ENCODE measurements around the gene DRD4.

The DRD4 gene

DNA sequence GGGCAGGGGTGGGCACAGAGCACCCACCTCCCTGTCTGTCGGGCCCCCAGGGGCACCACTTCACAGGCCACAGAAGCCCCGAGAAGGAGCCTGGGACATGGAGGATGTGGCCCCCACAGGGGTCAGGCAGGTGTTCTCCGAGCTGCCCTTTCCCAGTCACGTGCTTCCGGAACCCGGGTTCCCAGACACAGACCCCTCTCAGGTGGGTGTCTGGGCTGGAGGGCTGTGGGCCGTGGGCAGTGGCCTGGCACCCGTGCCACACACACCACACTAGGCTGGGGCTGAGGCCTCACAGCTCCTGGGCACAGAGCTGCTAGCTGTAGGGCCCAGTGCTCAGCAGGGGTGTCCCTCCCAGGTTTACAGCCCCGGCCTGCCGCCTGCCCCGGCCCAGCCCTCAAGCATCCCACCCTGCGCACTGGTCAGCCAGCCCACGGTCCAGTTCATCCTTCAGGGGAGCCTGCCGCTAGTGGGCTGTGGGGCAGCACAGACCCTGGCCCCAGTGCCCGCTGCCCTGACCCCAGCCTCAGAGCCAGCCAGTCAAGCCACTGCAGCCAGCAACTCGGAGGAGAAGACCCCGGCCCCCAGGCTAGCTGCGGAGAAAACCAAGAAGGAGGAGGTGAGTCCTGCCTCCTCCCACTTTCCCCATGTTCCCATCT lies 26.8 kb upstream of the DRD4 start:
- DNase-seq = no peak

DNA sequence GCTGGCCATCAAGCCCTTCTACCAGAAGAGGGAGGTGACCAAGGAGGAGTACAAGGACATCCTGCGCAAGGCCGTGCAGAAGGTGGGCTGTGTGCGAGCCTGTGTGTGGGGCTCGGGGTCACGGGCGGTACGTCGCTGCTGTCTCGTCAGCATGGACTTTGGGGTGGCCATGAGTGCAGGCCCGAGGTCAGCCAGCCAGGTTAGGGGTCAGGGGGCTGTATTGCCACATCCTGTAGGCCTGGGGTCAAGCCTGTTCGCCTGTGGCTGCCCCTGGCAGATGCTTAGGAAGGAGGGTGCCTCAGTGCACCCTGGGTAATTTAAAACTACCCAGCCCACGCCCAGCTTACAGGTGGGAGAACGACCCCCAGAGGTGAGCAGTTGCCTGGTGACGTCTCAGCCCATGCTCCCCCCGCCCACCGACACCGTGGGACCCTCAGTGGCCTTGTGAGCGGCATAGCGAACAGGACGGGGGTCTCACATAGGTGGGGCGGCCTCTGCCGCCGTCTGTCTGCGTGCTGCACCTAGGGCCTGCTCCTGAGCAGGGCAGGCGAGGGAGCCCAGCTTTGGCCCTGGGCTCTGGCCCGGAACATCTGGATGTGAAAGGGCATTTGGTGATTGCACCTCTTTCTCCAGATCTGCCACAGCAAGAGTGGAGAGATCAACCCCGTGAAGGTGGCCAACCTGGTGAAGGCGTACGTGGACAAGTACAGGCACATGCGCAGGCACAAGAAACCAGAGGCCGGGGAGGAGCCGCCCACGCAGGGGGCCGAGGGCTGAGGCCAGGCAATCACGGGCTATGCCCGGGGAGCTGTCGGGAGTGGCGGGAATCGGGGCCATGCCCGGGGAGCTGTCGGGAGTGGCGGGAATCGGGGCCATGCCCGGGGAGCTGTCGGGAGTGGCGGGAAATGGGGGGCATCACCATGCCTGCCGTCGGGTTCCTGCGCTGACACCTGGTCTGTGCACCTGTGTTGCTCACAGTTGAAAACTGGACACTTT lies 25.8 kb upstream of the DRD4 start:
- DNase-seq = no peak

DNA sequence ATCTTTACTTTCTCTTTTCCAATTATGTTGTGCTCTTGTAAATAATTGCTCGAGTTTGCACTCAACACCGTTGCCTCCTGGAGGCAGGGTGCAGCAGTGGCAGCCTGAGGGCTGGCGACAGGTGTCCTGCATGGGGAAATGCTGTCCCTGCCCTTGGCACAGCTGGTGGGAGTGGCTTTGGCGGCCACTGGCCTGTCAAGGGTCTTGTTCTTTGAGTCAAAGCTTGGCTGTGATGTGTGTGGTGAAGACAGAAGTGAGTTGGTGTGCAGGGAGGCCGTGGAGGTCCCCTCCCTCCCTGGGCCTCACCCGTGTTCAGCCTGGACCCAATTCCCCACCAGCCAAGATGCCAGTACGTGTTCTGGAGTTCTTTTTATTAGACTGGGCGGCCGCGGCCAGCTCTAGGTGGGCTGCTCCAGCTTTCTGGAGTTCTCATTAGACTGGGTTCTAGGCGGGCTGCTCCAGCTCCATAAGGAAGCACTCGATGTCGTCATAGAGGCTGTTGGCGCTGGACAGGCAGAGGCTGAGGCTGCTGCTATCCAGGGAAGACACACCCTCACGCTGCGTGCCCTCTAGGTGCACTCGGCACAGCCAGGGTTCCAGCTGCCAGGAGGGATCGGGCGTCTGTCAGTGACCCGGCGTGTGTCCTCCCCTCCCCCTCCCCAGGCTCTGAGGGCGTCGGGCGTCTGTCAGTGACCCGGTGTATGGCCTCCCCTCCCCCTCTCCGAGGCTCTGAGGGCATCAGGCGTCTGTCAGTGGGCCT lies 24.7 kb upstream of the DRD4 start:
- no peak for DNase-seq

DNA sequence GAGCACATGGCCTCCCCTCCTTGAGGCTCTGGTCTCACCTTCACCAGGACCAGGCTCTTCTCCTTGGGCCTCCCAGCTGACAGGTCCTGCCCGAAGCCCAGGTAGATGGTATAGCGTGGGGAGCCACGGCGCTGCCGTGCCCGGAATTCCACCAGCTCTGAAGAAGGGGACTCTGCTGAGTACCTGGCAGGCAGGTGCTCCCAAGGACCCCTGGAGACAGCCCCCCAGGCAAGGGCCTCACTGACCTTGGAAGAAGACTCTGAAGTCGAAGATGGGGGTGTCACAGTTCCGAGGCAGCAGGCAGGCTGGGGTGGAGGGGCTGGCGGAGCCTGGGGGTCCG lies 24.1 kb upstream of the DRD4 start:
- no peak for DNase-seq

DNA sequence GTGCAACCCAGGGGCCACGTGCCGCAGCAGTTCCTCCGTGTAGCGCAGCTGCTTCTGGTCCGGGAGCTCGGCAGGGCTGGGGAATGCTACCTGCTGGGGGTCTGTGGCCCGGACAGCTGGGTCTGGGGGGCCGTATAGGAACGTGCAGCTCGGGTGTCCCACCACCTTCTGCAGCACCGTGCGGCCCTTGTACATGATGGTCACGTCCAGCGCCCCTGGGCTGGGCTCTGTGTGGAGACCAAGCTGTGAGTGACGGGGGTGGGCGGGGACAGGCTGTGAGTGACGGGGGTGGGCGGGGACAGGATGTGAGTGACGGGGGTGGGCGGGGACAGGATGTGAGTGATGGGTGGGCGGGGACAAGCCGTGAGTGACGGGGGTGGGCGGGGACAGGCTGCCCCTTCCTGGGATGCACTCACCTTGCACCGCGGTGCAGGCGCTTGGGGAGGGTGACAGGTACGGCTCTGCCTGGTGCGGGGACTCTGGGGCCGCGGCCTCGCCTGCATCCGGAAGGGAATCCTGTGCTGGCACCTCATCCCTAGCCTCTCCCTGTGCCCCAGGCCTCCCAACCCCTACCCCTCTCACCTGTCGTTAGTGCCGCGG lies 23.6 kb upstream of the DRD4 start:
- DNase-seq = peak; percentile 13 to 80

DNA sequence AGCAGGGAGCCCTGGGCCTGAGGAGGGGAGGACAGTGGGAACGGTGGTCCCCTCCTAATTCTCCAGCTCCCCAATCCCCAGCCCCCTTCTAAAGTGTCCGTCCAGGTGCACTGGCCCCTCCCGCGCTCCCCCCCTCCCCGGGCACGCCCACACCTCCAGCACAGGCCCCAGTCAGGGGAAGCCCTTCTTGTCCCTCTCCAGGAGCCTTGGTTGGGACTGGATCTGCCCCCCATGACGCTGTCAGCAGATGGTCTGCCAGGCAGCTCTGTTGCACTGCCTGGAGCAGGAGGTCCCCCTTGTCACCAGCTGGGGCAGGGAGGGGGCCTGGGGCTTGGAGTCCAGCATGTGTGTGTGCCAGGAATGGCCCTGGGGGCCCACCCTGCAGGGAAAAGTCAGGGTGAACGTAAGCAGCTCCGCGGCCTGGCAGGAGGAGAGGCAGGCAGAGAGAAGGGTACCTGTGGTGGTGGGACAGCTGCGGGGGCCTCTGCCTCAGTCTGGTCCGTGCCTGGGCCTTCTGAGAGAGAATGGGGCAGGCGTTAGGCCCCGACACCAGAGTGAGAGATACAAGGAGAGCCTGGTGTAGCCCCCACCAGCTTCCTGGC lies 22.9 kb upstream of the DRD4 start:
- no peak for DNase-seq

DNA sequence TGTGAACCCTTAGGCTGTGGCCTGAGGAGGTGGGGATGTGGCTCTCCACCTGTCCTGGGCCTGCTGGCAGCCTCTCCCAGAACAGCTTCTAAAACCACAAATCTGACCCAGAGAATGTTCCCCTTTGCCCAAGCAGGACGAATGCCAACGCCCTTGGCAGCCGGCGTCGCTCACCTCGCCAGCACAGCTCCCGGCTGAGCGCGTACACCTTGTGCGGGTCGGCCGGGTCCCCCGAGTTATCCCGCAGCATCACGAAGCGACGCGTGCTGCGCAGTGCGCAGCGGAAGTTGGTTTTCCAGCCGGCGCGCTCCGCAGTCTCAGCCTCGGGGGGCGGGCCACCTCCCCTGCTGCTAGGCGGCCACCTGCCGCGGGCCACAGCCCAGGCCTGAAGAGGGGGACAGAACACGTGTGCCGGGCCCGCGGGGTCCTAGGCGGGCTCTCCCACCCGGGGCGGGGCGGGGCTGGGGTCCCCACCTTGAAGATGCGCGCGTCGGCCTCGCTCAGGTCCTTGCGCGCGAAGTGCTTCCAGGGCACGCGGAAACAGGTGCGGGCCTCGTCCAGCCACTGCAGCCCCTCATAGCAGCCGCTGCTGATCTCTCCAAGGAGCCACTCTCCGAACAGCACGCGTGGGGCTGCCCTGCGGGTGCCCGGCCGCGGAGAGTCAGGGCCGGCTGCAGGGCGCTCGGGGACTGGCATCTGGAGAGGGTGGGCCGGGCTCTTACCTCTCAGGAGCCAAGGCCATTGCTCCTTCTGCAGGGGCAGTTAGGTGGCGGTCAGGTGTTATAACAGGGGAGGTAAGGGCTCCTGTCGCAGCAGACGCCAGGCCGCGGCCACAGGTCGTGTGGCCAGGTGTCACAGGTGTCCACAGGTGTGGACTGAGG lies 22.2 kb upstream of the DRD4 start:
- no peak for DNase-seq

DNA sequence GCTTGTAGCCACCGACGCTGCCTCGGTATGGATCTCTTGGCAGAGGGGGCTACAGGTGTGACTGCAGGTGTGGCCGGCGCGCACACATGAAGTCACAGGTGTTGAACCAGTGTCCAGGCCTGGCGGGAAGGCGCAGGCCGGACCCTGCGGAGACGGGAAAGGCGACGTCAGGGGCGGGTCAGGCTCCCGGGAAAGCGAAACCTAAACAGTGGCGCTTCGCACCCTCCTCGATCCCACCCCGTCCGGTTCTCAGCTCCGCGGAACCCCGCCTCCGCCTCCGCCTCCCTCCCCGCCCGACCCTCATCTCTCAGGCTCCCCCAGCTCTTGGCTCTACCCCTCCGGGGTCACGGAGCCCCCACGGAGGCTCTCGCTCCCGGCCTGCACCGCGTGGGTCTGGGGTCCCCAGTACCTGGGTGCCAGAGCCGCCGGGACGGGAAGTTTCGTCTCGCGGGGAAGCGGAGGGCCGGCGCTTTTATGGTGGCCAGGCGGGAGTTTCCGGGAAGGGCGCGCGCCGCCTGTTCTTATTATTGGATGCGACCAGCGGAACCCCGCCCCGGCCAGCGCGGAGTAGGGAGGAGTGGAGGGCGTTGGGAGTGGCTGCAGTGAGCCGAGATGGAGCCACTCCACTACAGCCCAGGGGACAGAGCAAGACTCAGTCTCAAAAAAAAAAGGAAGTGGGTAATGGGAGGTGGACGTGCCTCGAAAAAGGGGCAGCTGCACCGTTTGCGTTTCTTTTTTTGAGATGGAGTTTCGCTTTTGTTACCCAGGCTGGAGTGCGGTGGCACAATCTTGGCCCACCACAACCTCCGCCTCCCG lies 21.4 kb upstream of the DRD4 start, which contains the start of gene IRF7:
Gene IRF7 (minus strand): TSS at position 447 of the 816 bp plus-strand sequence. CDS start 586 bp downstream, outside the sequence.
- peak; percentile 85 to 96 for DNase-seq

DNA sequence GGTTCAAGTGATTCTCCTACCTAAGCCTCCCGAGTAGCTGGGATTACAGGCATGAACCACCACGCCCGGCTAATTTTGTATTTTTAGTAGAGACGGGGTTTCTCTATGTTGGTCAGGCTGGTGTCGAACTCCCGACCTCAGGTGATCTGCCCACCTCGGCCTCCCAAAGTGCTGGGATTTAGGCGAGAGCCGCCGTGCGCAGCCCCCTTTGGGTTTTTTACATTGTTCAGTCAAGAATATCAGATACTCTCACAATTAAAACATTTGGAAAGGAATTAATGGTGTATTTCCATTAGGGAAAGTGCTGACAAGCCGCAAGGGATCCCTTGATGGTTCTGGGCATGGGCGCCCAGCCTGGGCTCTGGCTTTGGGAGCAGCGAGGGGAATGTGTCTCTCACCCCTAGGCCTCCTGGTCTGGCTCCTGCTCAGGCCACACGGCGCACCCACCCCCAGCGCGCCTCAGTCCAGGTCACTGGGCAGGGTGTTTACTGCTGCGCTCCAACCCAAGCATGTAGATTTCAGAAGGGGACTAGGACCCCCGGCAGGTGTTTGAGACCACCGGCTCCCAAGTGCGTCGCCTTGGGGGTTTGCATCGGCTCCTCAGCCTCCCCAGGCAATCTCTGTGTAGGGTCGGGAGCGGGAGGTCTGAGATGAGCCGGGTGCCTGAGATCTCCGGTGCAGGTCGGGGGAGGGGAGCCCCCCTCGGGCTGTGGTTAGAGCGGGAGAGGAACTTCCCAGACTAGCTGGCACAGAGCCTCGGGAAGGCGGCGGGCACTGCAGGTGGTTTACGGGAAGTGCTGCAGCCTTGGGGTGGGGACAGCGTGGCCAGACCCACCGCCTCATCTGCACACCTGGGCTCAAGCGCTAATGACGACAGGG lies 20.5 kb upstream of the DRD4 start:
- DNase-seq = no peak

DNA sequence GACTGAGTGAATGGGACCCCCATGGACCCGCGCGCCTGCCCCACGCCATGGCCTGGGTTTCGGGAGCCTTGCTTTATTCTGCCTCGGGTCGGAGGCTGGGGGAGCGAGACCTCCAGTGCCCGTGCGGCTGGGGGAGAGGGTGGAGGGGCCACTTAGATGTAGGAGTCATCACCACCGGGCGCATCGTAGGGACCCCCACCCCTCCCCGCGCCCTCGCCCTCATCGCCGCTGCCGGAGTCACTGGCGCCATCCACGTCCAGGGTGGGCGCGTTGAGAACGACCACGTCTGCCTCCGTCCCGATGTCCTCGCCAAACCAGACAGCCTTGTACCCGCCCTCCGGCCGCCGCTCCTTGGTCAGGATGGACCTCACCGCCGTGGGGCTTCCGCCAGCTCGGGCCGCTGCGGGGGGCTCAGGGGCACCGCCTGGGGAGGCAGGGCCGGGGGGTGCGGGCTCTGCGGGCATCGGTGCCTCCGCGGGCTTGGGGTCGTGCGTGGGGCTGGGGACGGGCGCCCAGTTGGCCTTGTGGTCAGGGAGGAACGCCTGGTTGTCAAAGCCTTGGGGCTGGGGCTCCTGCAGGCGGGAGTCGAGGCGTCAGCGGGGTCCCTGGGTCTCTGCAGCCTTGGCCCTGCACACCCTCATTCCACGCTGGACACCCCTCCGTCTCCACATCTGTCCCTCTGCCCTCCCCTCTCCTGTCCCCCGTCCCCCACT lies 19.7 kb upstream of the DRD4 start:
- DNase-seq = no peak

DNA sequence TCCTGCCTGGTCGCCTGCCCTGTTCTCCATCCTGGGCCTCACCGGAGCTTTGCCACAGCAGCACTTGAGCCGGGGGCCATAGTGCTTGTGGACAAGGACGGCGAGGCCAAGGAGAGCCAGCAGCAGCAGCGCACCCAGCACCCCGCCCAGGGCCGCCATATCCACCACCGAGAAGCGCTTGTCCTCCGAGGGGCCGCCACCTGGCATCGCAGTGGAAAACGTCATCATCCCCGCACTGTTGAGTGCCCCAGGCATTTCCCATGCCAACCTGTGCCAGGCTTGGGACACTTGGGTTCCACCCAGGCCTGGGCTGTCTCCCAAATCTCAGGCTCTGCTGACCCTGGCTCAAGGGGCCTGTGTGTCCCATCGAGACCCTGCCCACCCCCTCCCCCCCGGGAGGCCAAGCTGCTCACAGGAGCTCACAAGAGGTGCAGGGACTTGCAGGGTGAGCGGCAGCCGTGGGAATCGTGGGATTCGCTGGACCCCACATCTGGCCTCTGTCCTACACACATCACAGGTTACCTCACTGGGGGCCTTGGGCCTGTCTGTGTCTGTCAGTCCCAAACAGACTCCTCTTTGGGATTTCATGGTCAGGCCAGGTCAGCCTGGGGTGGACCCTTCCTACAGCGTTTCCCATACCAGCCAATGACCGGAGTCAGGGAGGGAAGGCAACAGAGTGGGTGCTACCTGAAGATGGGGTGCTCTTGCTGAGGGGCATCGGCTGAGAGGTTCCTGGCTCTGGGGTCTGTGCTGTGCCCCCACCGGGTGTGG lies 19.0 kb upstream of the DRD4 start:
- DNase-seq = no peak

DNA sequence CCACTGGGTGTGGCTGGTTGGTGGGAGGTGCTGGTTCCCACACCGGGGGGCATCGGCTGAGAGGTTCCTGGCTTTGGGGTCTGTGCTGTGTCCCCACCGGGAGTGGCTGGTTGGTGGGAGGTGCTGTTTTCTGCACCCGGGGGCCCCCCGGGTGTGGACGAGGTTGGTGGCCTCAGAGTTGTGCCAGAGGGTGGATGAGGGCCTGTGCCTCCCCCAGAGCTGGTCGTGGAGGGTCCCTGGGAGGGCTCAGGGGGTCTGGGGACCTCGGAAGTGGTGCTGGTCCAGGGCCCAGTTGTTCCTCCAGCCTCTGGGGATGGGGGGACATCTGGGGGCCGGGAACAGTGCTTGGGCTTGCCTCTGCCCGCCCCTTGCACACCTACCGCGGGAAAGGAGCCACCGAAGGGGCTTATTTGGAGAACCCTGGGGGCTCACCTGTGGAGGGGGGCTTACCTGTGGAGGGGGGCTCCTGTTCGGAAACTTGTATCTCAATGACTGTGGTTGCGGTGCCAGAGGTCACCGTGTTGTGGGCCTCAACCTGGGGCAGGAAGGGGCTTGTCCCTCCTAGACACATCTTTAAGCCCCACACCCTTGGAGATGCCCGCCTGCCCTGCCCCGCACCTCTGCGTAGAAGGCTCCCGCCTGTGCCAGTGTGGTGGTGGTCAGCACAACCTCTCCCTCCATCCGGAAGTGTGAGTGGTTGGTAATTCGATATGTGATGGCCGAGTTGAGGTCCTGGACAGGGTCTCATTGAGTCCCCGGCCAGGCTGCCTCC lies 18.0 kb upstream of the DRD4 start:
- no peak for DNase-seq

DNA sequence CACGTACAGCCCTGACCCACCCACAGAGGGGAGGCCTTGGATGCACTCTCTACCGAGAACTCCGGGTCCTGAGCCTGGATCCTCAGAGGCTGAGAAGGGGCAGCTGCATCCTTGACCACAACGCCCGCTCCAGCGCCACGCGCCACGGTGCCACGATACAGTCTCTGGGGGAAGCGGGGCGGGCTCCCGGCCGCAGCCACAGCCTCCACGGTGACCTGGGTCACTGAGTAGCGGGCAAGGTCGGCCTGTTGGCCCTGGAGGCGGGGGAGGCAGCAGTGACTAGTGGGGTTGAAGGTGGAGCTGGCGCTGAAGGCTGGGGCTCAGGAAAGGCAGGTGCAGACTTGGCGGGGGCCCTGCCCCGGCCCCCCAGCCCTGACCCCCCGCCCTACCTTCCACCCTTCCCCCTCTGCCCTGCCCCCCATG lies 17.4 kb upstream of the DRD4 start:
- no peak for DNase-seq

DNA sequence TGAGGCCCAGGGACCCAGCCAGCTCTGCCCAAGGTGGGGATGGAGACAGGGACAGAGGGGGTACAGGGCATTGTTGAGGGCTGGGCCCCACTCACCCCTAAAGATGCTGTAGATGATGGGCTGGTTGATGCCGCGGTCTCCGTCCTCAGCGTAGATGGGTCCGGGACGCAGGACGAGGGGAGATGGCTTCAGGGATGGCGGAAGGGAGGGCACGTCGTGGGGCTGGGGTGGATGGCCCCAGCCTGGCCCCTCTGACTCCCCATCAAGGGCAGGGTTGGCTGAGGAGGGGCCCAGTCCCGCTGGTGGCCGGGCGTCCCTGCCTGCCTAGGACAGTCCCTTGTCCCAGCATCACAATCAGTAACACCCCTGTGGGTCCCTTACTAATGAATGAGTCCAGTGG lies 16.9 kb upstream of the DRD4 start:
- no peak for DNase-seq

DNA sequence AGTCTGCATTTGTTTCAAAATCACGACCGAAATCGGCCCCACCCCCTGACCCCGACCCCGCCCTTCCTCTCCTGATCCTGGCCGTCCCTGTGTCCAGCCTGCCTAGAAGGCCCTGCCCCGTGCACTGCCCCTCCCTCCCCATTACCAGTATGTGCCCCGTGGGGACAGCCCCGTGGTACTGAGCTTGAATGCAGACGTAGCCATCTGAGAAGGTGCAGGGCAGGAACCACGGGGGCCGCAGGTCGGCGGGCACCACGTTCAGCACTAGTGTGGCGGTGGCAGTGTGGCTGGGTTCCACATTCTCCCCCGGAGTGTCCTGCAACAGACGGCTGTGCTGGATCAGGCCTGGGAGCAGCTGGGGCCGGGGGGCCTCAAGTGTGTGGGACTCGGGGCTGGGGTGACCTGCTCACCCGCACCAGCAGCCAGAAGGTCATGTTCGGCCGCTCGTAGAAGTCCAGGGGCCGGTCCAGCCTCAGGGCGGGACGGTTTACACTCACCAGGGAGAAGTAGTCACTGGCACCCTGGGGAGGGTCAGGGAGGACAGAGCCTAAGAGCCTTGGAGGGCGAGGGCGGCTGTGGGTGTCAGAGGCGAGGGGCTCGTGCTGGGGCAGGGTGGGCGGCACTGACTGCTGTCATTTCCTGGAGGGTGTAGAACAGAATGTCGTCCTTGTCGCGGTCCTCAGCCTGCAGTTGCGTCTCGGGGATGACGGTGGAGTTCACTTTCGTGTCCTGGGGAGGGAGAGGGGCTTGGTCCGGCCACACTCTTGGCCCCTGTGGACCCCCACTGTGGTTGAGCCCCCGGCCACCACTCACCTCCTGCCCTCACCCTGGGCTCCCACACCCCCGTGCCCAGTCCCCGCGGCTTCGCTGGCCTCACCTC lies 15.9 kb upstream of the DRD4 start:
- no peak for DNase-seq

DNA sequence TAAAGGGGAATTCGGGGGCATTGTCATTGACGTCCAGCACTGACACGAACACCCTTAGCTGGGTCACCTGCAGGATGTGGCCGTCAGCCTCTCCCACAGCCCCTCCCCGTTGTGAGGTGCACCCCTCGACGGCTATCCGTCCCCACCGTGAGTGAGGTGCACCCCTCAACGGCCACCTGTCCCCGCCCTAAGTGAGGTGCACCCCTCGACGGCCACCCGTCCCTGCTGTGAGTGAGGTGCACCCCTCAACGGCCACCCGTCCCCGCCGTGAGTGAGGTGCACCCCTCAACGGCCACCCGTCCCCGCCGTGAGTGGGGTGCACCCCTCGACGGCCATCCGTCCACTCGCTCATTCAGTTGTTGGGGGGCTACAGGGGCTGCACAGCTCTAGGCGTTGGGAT lies 15.2 kb upstream of the DRD4 start:
- DNase-seq = no peak
